NCI-H1436 treated with DMSO at 0.1 percent for 48 hours (cell line): ENCODE results near the gene SPRED3.
"Not testable (repeated sequence)": the region's sequence is repeated elsewhere in the genome, so short reads cannot be mapped to it uniquely, and the experiment has no call there.

Source experiments
- DNase-seq: peaks from one replicate; lab custom pipeline; 2025; lab: John Stamatoyannopoulos, UW

SPRED3 gene

GRCh38 chr19:38420935-38421334, 32.4 kb downstream of the SPRED3 start:
- DNase-seq: no peak

- DNase-seq: no peak
These were observed 33.4 kb downstream of the SPRED3 start for GRCh38 chr19:38421856-38422255.

- DNase-seq: no peak
These were observed 33.9 kb downstream of the SPRED3 start for GRCh38 chr19:38422438-38422837.

GRCh38 chr19:38424272-38424671, 35.8 kb downstream of the SPRED3 start:
- DNase-seq: no peak

- DNase-seq: no peak
These were observed 36.8 kb downstream of the SPRED3 start for GRCh38 chr19:38425222-38425809.

DNA sequence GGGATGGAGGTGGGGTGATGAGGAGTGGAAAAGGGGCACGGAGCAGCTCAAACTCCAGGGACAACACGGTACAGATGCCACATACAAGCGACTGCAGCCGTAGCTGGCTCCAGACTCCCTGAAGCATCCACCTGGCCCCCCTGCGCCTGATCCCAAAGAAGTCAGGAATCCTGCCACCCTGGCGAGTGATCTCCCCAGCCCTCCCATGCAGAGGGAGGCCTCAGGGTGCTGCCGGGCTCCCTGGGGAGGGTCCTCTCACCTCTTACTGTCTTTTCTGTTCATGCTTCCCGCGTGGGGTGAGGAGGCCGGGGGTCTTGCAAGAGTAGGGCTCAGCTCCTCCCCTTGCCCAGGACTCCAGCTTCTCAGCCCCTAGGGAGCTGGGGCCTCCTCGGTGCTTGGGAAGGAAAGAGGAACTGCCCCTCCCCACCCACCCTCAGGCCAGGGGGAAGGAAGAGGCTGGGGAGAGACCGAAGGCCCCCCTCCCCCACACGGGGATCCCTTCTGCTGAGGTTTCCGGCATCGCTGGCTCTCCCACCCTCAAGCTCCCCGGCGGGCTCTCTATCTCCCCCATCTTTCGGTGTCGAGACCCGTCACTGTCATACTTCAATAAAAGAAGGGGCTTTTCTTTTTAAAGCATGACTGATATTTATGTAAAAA, 37.4 kb downstream of the SPRED3 start, which contains the start of gene RASGRP4:
Gene RASGRP4 (minus strand): TSS at position 410 of the 657 bp plus-strand sequence. CDS start 128 bp downstream, at position 282.
- no peak for DNase-seq

GRCh38 chr19:38427035-38427677, 38.7 kb downstream of the SPRED3 start:
- not testable (repeated sequence) for DNase-seq

- no peak for DNase-seq
These were observed 40.7 kb downstream of the SPRED3 start for GRCh38 chr19:38429055-38429810.

GRCh38 chr19:38429811-38430156, 41.3 kb downstream of the SPRED3 start:
- no peak for DNase-seq

DNA sequence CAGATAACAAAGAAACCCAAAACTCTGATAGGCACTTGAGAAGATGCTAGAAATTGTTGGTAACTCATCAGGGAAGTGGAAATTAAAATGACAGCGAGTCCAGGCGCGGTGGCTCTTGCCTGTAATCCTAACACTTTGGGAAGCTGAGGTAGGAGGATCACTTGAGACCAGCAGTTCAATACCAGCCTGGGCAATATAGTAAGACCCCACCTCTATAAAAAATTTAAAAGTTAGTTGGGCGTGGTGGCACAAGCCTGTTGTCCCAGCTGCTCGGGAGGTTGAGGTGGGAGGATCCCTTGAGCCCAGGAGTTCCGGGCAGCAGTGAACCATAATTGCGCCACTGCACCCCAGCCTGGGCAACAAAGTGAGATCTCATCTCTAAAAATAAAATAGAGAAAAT, 42.4 kb downstream of the SPRED3 start:
- DNase-seq: no peak

DNA sequence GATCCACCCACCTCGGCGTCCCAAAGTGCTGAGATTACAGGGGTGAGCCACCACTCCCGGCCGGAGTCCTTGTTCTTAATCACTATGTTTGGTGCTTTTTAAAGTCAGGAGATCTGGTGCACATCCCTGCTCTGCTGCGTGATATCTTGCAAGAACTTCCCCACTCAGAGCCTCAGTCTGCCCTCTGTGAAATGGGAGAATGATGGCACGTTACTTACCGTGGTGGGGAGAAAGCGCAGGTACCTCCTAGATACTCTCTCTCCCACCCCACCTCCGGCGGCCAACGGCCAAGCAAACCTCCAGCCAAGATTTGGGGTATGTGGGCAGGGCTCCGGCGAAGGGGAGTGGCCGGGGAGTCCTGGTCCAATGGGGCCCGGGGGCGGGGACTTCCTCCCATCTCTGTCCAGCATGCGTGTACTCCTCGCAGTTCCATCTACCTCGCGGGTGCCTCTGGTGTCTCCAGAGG, 44.8 kb downstream of the SPRED3 start, which contains the start of gene RYR1:
Gene RYR1 (plus strand): TSS at position 424 of the 466 bp plus-strand sequence. CDS start 139 bp downstream, outside the sequence.
- DNase-seq: no peak

DNA sequence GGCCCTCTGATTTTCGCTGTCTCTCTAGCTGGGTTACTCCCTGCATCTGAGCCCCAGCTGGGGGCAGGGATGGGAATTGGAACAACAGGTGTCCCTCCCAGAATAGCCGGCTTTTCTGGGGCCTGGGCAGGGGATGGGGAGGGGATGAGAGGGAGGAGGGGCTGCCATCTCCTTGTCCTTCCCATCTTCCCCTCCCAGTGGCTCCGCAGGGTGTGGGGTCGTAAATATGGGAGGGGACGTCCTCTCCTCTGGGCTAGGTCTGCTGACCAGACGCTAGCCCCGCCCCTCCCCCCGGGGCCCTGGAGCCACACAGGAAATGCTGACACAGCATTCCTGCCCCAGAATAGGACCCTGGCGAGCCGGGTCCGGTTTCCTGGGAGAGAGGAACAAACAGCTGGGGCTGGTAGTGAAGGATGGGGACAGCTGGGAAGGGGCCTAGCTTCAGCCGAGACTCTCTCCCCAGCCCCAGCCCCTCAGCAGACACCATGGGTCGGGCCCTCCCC, 46.1 kb downstream of the SPRED3 start:
- DNase-seq: no peak

DNA sequence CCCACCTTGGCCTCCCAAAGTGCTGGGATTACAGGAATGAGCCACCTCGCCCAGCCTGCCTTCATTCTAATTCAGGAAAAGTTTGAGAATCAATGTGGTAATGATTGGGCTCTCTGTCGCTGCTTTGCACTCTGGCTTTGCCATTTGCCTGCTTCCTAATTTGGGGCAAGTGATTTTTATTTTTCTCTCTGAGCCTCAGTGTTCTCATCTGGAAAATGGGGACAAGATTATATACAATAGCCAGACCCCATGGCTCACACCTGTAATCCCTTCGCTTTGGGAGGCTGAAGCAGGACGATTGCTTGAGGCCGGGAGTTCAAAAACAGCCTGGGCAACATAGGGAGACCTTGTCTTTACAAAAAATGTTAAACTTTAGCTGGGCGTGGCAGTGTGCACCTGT, 48.8 kb downstream of the SPRED3 start:
- DNase-seq: no peak

DNA sequence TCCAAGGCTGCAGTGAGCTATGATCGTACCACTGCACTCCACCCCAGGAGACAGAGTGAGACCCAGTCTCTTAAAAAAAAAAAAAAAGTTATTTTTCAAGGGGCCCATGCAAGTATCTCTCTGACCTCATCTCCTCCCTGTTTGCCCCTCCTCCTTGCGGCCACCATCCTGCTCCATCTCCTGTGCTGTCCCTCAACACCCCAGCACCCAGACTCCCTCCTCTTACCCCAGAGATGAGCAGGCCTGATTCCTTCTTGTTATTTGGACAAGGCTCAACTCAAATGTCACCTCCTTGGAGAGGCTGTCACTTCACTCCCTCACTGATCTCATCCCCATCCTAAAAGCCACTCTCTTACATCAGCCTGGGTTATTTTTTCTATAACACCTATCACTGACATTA, 49.4 kb downstream of the SPRED3 start:
- DNase-seq: no peak

DNA sequence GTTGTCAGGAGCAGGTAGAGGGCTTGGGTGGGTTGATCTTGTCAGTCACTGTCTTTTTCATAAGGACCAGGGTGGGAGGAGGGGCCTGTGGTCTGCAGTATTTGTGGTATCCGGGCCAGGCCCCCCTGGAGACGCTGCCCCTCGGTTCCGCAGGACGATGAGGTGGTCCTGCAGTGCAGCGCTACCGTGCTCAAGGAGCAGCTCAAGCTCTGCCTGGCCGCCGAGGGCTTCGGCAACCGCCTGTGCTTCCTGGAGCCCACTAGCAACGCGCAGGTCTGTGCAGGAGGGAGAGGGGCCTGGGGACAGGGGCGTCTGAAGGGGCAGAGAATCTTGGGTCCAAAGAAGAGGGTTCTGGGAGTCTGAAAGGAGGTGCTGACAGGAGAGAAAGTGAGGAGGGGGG, 52.1 kb downstream of the SPRED3 start:
- DNase-seq: no peak

DNA sequence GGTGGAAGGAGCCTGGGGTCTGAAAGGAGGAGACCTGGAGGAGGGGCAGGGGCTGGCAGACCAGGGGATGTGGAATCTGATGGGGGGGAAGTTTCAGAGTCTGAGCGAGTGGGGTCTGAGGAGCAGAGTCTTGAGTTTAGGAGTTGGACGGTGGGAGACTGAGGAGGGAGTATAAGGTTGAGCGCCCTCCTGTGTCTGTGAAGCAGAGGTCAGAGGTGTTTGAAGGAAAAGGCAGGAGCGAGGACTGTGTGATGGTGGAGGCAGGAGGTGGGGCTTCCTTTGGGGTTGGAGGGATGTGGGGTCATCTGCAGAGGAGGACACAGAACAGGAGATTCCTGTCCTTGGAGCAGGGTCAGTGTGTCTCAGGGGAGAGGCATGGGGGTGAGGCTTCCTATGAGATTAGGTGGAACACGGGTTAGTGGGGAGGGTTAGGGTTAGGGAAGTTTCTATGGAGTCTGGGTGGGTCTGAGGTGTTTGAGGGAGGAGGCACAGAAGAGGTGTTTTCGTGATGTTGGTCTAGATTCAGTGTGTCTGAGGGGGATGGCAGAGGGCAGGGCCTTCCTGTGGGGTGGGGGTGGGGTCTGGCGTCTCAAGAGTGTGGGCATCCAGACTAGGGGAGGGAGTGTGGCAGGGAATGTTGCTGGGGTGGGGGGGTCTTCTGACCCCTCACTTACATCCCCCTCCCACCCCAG, 53.3 kb downstream of the SPRED3 start:
- no peak for DNase-seq

DNA sequence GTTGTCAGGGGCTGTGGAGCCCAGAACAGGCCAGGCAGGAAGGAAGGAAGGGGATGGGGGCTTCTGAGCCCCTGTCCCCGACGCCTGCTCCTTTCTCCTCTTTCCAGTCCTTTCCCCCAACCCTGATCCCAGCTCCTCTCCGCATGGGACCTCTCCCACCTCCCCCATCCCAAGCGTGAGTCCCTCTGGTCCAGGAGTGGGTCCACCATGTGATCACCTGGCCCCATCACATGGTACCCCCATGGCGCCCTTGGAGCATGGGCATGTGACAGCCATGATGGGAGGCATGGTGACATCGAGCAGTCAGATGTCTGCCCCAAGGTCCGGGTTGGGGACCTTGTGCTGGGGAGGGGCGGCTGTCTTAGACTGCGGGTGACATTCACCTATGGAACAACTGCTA, 54.2 kb downstream of the SPRED3 start:
- no peak for DNase-seq

GRCh38 chr19:38443458-38443999, 55.0 kb downstream of the SPRED3 start:
- no peak for DNase-seq

GRCh38 chr19:38444026-38444425, 55.5 kb downstream of the SPRED3 start:
- DNase-seq: no peak

GRCh38 chr19:38445362-38445761, 56.9 kb downstream of the SPRED3 start:
- no peak for DNase-seq

DNA sequence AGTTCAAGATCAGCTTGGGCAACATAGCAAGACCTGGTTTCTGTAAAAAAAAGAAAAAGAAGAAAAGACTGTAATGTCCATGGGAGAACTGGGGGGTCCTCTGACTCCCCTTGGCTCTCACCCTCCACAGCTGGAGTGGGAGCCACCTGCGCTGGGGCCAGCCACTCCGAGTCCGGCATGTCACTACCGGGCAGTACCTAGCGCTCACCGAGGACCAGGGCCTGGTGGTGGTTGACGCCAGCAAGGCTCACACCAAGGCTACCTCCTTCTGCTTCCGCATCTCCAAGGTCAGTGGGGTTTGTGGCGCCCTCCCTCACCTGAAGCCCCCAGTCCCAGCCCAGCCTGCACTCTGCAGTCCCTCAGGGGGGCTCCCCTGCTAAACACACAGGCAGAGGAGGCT, 59.7 kb downstream of the SPRED3 start:
- DNase-seq: no peak
